GM18858 (cell line): ENCODE results near the gene SSTR1.
"Not testable (repeated sequence)": the region's sequence is repeated elsewhere in the genome, so short reads cannot be mapped to it uniquely, and the experiment has no call there.

ENCODE experiments used
- ATAC-seq: cut with Tn5 transposase; IDR thresholded peaks from one replicate; pipeline ENCODE4 v1.9.1; 2021; ENCODE audit not compliant: unreplicated experiment

SSTR1 gene, protein sequence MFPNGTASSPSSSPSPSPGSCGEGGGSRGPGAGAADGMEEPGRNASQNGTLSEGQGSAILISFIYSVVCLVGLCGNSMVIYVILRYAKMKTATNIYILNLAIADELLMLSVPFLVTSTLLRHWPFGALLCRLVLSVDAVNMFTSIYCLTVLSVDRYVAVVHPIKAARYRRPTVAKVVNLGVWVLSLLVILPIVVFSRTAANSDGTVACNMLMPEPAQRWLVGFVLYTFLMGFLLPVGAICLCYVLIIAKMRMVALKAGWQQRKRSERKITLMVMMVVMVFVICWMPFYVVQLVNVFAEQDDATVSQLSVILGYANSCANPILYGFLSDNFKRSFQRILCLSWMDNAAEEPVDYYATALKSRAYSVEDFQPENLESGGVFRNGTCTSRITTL

DNA sequence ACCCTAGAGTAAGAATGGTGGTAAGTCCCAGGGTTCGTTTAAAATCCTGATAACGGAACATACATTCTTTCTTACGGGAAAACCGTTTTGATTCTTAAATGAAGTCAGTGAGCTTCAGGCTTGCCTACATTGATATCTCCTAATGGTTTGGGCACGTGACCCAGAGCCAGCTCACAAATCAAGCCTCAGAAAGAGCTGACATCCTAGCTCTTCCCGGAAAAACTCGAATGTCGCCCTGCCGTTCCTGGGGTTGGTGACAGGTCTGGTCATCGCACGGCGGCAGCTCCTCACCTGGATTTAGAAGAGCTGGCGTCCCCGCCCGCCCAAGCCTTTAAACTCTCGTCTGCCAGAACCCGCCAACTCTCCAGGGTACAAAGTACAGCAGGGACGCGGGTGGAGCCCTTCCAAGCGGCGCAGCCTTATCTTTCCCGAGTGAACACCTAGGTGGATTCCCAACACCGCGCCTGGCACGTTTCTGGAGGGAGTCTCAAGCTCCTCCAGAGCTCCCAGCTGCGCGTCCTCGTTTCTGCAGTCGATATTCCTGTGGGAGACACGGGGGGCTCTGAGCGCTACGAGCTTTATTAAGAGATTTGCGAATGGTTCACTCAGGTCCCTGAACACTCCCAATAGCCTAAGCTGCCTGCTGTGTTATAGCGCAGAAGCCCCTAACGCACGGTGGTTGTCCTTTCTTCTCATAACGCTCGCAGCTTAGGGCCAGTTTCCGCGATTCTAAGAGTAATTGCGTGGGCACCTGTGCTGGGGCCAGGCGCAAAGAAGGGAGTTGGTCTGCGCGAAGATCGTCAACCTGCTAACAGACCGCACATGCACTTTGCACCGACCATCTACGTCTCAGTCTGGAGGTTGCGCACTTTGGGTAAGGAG lies at the start of gene SSTR1:
SSTR1 (plus strand) TSS at position 169 of the 882 bp plus-strand sequence. CDS start 1,486 bp downstream, outside the sequence.
- no peak for ATAC-seq

- ATAC-seq, result no peak
Observed at GRCh38 chr14:38158468-38158867, 49.2 kb upstream of the SSTR1 start.

DNA sequence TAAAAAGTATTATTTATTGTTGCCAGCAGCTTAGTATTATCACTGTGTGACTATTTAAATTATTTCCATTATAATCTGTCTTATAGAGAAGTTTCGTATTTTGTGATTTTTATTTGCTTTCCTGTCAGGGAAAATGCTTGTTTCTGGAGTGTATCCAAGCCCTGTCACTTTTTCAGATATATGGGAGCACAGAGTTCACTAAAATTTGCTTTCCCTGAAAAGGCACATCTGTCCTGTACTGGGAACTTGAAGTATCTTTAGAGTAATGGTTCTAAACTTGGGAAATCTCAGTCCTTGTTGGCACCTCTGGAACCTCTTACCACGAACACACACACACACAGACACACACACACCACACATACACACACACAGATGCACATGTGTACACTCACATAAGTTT lies 39.3 kb upstream of the SSTR1 start:
- ATAC-seq, result no peak

GRCh38 chr14:38171197-38171596 lies 36.5 kb upstream of the SSTR1 start:
- no peak for ATAC-seq

GRCh38 chr14:38174711-38175110 lies 33.0 kb upstream of the SSTR1 start:
- no peak for ATAC-seq

GRCh38 chr14:38175658-38176057 lies 32.0 kb upstream of the SSTR1 start:
- ATAC-seq, result no peak

- no peak for ATAC-seq
Observed at GRCh38 chr14:38176379-38176778, 31.3 kb upstream of the SSTR1 start.

DNA sequence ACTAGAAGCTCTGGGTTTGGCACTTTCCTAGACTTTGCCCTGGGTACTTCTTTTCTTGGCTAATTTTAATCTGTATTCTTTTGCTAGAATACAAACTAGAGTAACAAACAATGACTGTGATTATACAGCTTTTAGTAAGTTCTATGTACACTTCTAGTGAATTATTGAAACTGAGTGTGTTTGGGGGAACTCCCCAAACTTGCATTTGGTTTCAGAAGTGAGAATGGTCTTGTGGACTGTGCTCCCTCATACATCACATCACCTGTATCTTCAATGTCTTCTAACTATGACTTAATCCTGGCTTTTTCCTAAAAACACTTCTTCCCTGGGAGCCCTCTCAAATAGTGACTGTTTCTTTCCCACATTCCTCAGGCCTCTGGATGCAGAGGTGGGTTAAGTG lies 23.6 kb upstream of the SSTR1 start:
- ATAC-seq, result no peak

DNA sequence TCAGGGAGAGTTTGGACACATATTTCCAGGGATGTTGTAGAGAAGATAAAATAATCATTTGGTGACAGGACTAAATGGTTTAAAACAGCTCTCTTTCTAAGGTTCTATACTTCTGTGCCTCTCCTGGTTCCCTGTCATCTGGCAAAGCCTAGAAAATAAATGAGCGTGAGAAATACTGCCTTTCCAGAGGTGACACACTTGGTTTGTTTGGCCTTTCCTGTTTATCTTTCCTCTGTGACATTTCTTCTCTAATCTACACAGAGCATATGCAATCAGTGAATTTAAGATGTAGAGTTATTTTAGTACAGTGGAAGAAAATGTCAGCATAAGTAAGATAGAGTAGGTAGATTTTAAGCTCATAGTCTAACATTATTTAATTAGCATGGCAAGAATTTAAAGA lies 22.0 kb upstream of the SSTR1 start:
- no peak for ATAC-seq

DNA sequence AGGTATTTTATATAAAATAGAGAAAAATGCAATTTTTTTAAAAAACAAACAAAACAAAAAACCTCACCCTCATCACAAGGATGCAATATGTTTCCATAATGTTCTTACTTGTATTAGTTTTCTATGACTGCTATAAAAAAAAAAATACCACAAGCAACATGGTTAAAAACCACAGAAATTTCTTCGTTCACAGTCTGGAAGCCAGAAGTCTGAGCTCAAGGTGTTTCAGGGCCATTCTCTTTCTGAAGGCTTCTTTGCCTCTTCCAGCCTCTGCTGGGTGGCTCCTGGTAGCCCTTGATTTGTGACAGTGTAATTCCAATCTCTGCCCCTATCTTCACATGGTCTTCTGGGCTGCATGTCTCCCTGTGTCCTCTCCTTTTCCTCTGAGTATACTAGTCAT lies 21.5 kb upstream of the SSTR1 start:
- no peak for ATAC-seq

DNA sequence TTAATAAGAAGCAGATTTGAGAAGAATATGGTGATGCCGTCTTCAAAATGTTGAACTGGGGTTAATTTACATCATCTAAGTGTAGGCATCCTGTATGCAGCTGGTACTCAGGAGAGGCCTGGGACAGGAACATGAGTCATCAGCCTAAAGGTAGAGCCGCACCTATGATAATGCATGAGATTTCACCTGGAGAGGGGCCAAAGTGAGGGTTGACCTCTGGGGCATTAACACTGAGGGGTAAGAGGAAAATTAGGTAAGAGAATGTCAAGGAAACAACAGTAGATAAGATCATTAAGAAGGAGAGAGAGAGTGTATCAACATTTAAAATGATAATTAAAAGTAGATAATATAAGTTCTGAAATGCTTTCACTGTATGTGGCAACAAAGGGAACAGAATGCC lies 20.2 kb upstream of the SSTR1 start:
- ATAC-seq, result no peak

DNA sequence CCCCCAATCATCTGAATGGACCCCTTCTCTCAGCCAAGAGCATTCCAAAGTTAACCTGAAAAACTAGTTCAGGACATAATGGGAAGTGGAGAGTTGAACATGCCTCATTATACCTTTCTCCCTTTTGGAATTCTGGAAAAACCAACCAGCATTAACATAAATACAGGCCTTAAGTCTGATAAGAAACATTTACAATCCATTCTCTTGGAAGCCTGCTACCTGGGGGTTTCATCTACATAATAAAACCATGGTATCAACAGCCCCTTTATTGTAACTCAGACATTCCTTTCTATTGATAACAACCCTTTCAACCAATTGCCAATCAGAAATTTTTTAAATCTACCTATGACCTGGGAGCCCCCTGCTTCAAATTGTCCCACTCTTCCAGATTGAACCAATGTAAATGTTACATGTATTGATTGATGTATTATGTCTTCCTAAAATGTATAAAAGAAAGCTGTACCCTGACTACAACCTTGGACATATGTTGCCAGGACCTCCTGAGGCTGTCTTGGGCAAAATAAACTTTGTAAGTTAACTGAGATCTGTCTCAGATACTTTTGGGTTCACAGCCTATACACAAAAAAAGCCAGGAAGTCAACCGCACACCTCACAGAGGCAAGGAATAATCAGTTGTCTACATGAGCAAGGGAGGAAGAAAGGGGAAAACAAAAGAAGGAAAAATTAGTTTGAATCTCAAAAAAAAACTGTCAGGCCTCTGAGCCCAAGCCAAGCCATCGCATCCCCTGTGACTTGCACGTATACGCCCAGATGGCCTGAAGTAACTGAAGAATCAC lies 17.6 kb upstream of the SSTR1 start:
- ATAC-seq, result no peak

- ATAC-seq, result not testable (repeated sequence)
Observed at GRCh38 chr14:38190846-38191245, 16.9 kb upstream of the SSTR1 start.

DNA sequence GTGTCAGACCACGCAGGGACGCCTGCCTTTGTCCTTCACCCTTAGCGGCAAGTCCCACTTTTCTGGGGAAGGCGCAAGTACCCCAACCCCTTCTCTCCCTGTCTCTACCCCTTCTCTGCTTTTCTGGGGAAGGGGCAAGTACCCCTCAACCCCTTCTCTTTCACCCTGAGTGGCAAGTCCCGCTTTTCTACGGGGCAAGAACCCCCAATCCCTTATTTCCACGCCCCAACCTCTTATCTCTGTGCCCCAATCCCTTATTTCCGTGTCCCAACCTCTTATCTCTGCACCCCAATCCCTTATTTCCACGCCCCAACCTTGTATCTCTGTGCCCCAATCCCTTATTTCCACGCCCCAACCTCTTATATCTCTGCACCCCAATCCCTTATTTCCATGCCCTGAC lies 16.2 kb upstream of the SSTR1 start:
- ATAC-seq, result not testable (repeated sequence)

- ATAC-seq, result no peak
Observed at GRCh38 chr14:38197001-38197783, 10.5 kb upstream of the SSTR1 start.

- no peak for ATAC-seq
Observed at GRCh38 chr14:38197784-38198335, 9.8 kb upstream of the SSTR1 start.

GRCh38 chr14:38198425-38198824 lies 9.3 kb upstream of the SSTR1 start:
- ATAC-seq, result no peak

- no peak for ATAC-seq
Observed at GRCh38 chr14:38199076-38199475, 8.6 kb upstream of the SSTR1 start.

DNA sequence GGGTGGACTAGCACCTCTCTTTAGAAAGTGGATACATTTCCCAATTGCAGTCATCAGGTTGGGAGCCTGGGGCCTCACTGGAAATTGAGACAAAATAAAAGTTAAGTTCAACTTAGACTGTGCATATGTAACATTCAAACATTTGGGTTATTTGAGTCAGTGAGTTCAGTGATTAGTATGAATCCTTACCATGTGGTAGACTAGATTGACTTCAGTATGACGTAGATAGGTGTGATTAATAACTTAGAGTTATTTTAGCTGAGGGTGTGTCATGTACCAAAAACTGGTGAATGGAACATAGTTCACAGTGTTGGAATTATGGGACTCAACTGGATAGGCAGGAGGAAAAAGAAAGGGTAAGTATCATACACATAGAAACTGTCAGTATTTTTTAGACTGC lies 8.0 kb upstream of the SSTR1 start:
- no peak for ATAC-seq

DNA sequence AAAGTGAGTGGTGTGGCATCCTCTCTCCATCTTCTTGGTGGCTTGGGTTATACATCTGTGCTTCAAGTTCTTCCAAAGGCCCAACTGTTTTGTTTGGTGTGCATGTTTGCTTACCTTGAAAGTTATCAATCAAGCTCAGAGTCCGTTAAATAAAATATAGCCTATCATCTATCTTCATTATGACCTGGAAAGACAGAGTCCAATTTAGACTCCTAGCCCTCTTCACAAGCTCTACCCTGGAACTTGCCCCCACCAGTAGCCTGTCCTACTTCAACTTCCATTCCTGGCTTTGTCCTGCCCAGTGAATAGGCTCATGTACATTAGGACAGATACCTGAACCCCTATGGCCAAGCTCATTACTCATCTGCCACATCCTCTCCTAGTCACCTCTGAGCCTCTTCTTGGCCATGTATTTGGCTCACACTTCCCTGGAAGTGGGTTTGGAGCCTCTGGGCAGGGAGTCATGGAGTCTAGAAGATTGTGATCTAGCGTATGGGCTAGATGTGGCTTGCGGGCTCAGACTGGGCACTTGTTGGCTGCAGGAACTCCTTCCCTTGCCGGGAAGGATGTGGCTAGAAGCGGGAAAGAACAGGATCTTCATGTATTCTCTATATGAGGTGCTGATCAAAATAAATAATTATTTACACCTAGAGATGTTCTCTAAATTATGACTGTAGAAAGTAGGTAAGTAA lies 6.4 kb upstream of the SSTR1 start:
- no peak for ATAC-seq
